Activated naive CD4-positive, alpha-beta T cell treated with anti-CD3 and anti-CD28 coated beads, Interleukin-2, amount 50 U/mL, for 72 hours (primary cell): ENCODE measurements around the gene BRK1. TPM values are rescaled to one million over a fixed set of nuclear protein-coding genes. Genes with fewer than 3 reads are reported as not detected.
"Not testable (repeated sequence)": the region's sequence is repeated elsewhere in the genome, so short reads cannot be mapped to it uniquely, and the experiment has no call there.

ENCODE experiments used
- ATAC-seq, 2 donors: fragments of 150-1000 bp; cut with Tn5 transposase; 2 replicates each; pipeline ENCODE4 v1.10.0; 2021; ENCODE audit warnings: mild to moderate bottlenecking in 2 of 2, moderate library complexity in 2 of 2
- DNase-seq, 2 donors: peaks; one replicate each; pipeline ENCODE4 v3.0.0; 2021 to 2022; ENCODE audit warnings: low spot score in 2 of 2
- H3K27ac Mint-ChIP-seq, 2 donors: one replicate each; pipeline ENCODE4 v1.8.0; 2022; ENCODE audit warnings: mild to moderate bottlenecking in 2 of 2, mixed read lengths in 2 of 2
- H3K36me3 Mint-ChIP-seq, 2 donors: one replicate each; pipeline ENCODE4 v1.8.0; 2022; ENCODE audit warnings: mixed read lengths in 2 of 2
- H3K9me3 Mint-ChIP-seq, 2 donors: one replicate each; pipeline ENCODE4 v1.8.0; 2022; ENCODE audit warnings: mixed read lengths in 2 of 2
- total RNA-seq, 2 donors: library from RNA; stranded (reverse); gene quantifications; one replicate each; pipeline ENCODE4 v1.2.3, GENCODE V29; 2022

The BRK1 gene
- total RNA-seq, 2 donors from 2014 or later: 59.4 to 99.2 TPM

DNA sequence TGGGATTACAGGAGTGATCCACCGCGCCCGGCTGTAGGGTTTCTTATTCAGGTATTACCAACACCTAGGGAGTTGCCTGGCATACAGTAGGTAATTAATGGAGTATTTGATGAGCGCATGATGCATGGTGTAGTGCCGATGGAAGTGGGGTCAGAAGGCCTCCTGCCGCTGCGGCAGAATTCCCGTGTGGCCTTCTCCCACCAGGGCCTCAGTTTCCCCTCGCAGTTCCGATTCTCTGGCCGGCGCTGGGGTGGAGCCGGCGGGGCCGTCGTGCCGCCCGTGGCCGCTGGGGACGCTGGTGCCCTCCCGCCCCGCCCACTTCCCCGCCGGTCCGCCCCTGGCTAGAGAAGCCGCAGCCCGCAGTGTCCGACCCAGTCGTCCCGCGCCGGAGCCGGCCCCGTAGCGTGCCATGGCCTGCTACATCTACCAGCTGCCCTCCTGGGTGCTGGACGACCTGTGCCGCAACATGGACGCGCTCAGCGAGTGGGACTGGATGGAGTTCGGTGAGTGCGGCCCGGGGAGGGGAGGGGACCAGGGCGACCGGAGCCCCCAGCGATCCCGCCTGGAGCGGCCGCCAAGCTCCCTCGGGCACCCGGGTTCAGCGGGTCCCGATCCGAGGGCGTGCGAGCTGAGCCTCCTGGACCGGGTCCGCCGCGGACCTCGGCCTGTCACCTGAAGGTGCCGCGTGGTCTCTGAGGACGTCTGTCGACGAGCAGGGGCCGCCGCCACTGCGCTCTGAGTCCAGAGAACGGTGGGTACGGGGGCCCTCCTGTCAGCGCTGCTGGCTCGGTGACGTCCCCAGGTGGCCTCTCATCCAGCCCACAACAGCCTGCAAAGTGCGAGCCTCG, 49.3 kb downstream of the BRK1 start, which contains the start of gene IRAK2:
IRAK2 (plus strand) TSS at position 374 of the 848 bp plus-strand sequence; CDS start at position 410, 36 bp downstream.
- peak; percentile 67 to 72 for DNase-seq
- Mint-ChIP-seq H3K36me3 (peaks cover 7 to 12% of the 10 kb centered on the region in 2 donors), H3K27ac (peak within 1 kb of the TSS in 1 of 2 donors; percentile 14), H3K9me3 (peaks cover 6 to 9% of the 10 kb centered on the region in 2 donors)
- ATAC-seq: peak; percentile 88 to 89

DNA sequence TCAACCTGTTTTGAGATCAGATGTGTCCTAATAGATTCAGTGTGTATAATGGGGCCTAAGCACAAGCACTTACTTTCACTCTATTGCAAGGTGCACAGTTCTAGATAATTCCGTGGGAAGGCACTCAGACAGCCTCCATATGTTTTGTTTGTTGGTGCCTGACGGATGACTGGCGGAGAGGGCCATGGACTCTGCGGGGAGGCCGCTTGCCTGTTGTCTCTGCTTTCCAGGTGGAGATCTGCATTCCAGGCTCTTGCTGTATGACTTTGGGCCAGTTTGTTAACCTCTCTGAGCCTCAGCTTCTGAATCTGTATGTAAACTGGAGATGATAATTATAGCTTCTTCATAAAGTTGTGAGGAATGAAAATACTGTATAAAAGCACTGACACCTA, 50.7 kb downstream of the BRK1 start:
- Mint-ChIP-seq H3K27ac (no peak overlapping the region), H3K9me3 (peaks cover 6 to 9% of the 10 kb centered on the region in 2 donors), H3K36me3 (peaks cover 7 to 12% of the 10 kb centered on the region in 2 donors)
- no peak for ATAC-seq
- no peak for DNase-seq

DNA sequence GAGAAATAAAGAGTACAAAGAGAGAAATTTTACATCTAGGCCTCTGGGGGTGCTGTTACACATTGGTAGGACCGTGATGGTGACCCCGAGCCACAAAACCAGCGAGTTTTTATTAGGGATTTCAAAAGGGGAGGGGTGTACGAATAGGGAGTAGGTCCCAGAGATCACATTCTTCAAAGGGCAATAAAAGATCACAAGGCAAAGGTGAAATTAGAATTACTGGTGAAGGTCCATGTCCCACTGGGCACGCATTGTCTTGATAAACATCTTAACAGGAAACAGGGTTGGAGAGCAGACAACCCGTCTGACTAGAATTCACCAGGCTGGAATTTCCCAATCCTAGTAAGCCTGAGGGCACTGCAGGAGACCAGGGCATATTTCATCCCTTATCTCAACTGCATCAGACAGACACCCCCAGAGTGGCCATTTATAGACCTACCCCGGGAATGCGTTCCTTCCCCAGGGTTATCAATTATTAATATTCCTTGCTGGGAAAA, 53.6 kb downstream of the BRK1 start:
- ATAC-seq: no peak
- Mint-ChIP-seq H3K27ac (no peak overlapping the region), H3K9me3 (peaks cover 6 to 9% of the 10 kb centered on the region in 2 donors), H3K36me3 (peaks cover 7 to 12% of the 10 kb centered on the region in 2 donors)
- DNase-seq: no peak

DNA sequence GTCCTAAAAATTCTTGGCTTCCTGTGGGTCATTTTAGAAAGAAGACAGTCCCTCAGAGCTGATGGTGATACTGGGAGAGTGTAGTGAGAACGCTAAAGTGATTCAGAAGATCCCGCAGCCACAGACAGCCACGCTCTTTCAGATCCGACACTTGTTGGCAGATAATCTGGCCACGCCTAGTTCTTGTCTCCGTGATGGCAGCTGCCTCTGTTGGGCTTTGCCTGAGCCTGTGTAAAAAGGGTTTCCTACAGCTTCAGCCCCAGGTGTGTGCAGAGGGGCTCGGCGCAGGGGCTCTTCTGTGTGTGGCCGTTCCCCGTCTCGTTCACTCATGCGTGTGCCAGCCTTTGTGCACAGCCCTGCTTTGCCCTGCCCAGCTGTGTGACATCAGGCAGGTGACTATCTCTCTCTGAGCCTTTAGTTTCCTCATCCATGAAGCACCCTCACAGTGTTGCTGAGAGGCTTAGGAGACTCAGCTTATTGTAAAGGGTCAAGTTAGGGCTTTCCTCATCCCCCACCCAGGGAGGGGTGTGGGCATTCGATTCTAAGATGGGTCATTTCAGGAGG, 55.5 kb downstream of the BRK1 start:
- no peak for DNase-seq
- no peak overlapping the region for H3K27ac Mint-ChIP-seq
- H3K9me3 Mint-ChIP-seq: peaks cover 6 to 9% of the 10 kb centered on the region in 2 donors
- peak; percentile 61 to 89 for ATAC-seq
- peaks cover 7 to 12% of the 10 kb centered on the region in 2 donors for H3K36me3 Mint-ChIP-seq

DNA sequence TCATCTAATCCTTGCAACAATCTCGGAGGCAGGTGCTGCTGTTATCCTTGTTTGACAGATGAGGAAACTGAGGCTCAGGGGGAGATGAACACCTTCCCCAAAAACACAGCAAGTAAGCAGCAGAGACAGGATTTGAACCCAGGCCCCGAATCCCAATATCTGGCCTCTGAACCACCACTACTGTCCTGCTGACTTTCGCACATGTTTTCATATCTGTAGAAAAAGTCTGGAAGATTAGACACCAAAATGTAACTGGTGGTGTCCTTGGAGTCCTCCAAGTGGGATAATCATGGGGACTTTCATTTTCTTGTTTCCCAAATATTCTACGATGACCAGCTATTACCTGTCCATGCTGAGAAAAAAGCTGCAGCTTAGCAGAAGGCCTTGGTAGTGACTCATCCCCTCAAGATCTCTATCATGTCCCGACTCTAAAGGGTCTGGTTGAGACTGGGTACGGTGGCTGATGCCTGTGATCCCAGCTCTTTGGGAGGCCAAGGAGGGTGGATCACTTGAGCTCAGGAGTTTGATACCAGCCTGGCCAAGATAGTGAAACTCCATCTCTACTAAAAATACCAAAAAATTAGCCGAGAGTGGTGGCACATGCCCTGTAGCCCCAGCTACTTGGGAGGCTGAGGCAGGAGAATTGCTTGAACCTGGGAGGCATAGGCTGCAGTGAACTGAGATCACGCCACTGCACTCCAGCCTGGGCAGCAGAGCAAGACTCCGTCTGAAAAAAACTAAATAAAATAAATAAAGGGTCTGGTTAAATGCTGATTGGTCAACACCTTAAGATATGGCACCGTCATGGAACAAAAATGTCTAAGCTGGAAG, 57.8 kb downstream of the BRK1 start:
- DNase-seq (no peak), ATAC-seq (peak in 1 of 2 donors; percentile 58)
- Mint-ChIP-seq H3K9me3 (peaks cover 6 to 9% of the 10 kb centered on the region in 2 donors), H3K36me3 (peaks cover 7 to 12% of the 10 kb centered on the region in 2 donors), H3K27ac (peak overlapping the region in 1 of 2 donors; percentile 74)

DNA sequence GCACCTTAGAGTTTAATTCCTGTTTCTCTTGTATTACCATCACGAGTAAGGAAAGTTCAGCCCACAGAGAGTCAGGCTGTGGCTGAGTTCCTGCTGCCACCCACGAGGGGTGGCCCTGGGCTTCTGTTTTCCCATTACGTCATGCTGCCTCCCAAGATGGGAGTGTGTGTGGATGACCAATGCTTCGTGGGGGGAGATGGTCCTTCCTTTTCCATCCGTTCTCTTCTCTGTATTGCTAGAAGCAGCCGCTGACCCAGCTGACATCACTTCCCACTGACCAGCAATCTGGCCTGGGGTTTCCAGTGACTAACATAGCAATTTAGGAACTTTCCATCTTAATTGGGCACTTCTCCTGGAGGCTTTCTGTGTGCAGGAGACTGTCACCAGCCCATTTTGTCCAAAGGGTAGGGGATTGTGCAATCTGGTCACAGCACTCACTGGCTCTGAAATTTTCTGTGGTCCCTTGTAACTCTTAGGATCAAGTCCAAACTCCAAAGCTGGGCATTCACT, 58.5 kb downstream of the BRK1 start:
- peak overlapping the region in 1 of 2 donors; percentile 74 for H3K27ac Mint-ChIP-seq

DNA sequence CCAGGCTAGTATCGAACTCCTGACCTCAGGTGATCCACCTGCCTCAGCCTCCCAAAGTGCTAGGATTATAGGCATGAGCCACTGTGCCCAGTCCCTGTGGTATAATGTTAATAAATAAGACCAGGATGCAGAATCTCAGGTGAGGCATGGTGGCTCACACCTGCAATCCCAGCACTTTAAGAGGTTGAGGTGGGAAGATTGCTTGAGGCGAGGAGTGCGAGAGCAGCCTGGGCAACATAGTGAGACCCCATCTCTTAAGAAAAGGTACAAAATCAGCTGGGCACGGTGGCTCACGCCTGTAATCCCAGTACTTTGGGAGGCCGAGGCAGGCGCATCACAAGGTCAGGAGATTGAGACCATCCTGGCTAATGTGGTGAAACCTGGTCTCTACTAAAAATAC, 59.9 kb downstream of the BRK1 start:
- ATAC-seq, H3K27ac Mint-ChIP-seq, H3K36me3 Mint-ChIP-seq, DNase-seq, H3K9me3 Mint-ChIP-seq: not testable (repeated sequence)

More for the DNA sequence above, 58.5 kb downstream of the BRK1 start:
- Mint-ChIP-seq H3K36me3 (peaks cover 1 to 6% of the 10 kb centered on the region in 2 donors), H3K9me3 (peaks cover 2% of the 10 kb centered on the region in 2 donors)
- ATAC-seq (peak in 1 of 2 donors; percentile 78), DNase-seq (no peak)

DNA sequence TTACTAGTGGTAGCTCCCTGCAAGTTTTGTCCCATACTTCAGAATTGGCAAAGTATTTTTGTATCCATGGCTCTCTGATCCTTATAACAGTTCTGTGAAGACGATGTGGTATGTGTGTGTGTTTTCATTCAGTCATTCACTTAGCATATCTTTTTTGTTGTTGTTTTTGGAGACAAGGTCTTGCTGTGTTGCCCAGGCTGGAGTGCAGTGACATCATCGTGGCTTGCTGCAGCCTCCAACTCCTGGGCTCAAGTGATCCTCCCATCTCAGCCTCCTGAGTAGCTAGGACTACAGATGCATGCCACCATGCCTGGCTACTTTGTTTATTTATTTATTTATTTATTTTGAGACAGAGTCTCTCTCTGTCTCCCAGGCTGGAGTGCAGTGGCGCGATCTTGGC, 60.7 kb downstream of the BRK1 start:
- not testable (repeated sequence) for H3K27ac Mint-ChIP-seq, ATAC-seq, H3K9me3 Mint-ChIP-seq, DNase-seq, H3K36me3 Mint-ChIP-seq

Other genes with a start within 250 kb of the BRK1 start
- gene CIDEC, start 235.4 kb upstream of the BRK1 start, total RNA-seq: not detected
- gene JAGN1, start 225.1 kb upstream of the BRK1 start, total RNA-seq: 10 to 100 TPM in 1 of 2 donors, 1 to 10 TPM in 1; 7.5 to 34.4 TPM
- 1 to 10 TPM in 1 of 2 donors, under 1 TPM in 1; 0.61 to 1.4 TPM for gene IL17RE, start 212.8 kb upstream of the BRK1 start, total RNA-seq
- 1 to 10 TPM in 1 of 2 donors, under 1 TPM in 1; 0.18 to 1.5 TPM for gene IL17RC, start 198.6 kb upstream of the BRK1 start, total RNA-seq
- 10 to 100 TPM; 23.8 to 25.0 TPM for gene CRELD1, start 181.8 kb upstream of the BRK1 start, total RNA-seq
- 1 to 10 TPM; 1.6 to 6.7 TPM for gene PRRT3, start 163.3 kb upstream of the BRK1 start, total RNA-seq
- 10 to 100 TPM; 33.6 to 42.1 TPM for gene EMC3, start 128.8 kb upstream of the BRK1 start, total RNA-seq
- gene FANCD2, start 89.2 kb upstream of the BRK1 start, total RNA-seq: 100 to 1,000 TPM in 1 of 2 donors, 10 to 100 TPM in 1; 69.7 to 101 TPM
- not detected for gene FANCD2OS, start 7.4 kb upstream of the BRK1 start, total RNA-seq
- gene VHL, start 26.1 kb downstream of the BRK1 start, total RNA-seq: 10 to 100 TPM; 53.3 to 58.7 TPM
- gene IRAK2, start 49.2 kb downstream of the BRK1 start, total RNA-seq: 1 to 10 TPM; 4.3 to 5.4 TPM
- gene TATDN2, start 132.8 kb downstream of the BRK1 start, total RNA-seq: 10 to 100 TPM; 40.8 to 56.3 TPM
- gene GHRL, start 177.3 kb downstream of the BRK1 start, total RNA-seq: not detected
- 100 to 1,000 TPM in 1 of 2 donors, 10 to 100 TPM in 1; 91.9 to 113 TPM for gene SEC13, start 205.4 kb downstream of the BRK1 start, total RNA-seq